Measurements from ENCODE around the gene ZNF710. TPM values are rescaled to one million over a fixed set of nuclear protein-coding genes. Genes with fewer than 3 reads are reported as not detected.

ZNF710 gene
- total RNA-seq, 1 donor from 2014 or later, result 26.9 TPM

DNA sequence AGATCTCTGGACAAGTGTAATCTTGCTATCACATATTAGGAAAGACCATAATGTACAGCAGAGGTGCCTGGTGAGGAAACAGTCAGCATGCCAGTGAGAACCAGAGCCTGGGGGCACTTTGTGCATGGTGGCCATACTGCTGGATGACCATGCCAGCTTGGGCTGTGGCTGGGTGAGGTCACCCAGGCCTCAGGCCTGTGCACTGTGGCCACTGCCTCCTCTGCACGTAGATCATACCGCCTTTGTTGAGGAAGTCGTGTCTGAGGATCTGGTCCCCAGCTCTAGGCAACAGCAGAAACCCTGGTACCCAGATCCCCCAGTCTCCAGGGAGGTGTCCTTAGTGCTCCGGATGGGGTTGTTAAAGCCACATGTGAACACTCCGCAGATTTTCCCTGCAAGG lies 38.9 kb downstream of the ZNF710 start:
- Histone ChIP-seq H3K9ac (ENCODE audit: low read length) (no peak overlapping the region), H3K4me2 (ENCODE audit: low read length) (no peak overlapping the region), H3K36me3 (ENCODE audit: insufficient read depth, low read length) (no peaks in the 10 kb centered on the region), H3K4me1 (ENCODE audit: insufficient read depth, low read length) (peaks cover 30% of the 10 kb centered on the region), H2AFZ (ENCODE audit: low read depth, low read length) (no peak overlapping the region), H3K9me3 (ENCODE audit: insufficient read depth, low read depth, low read length) (no peaks in the 10 kb centered on the region), H3K27ac (ENCODE audit: low read depth, low read length) (no peak overlapping the region), H3K27me3 (ENCODE audit: insufficient read depth, low read length) (no peaks in the 10 kb centered on the region), H3K4me3 (ENCODE audit: insufficient read depth, low read depth, low read length) (no peak overlapping the region), H4K20me1 (ENCODE audit: insufficient read depth, low read length) (peaks cover 21% of the 10 kb centered on the region), H3K79me2 (ENCODE audit: insufficient read depth, low read length) (peaks cover 44% of the 10 kb centered on the region)
- DNase-seq (ENCODE audit: low read depth), result no peak
- Mint-ChIP-seq H3K9me3 (ENCODE audit: unreplicated experiment) (no peaks in the 10 kb centered on the region), H3K4me1 (ENCODE audit: low read depth, unreplicated experiment) (peaks cover 47% of the 10 kb centered on the region), H3K4me3 (ENCODE audit: unreplicated experiment) (no peak overlapping the region), H3K36me3 (ENCODE audit: low read depth, unreplicated experiment) (peaks cover 3% of the 10 kb centered on the region), H3K27ac (ENCODE audit: unreplicated experiment) (no peak overlapping the region), H3K27me3 (ENCODE audit: low read depth, unreplicated experiment) (no peaks in the 10 kb centered on the region)
- TF ChIP-seq, protein P1, sequence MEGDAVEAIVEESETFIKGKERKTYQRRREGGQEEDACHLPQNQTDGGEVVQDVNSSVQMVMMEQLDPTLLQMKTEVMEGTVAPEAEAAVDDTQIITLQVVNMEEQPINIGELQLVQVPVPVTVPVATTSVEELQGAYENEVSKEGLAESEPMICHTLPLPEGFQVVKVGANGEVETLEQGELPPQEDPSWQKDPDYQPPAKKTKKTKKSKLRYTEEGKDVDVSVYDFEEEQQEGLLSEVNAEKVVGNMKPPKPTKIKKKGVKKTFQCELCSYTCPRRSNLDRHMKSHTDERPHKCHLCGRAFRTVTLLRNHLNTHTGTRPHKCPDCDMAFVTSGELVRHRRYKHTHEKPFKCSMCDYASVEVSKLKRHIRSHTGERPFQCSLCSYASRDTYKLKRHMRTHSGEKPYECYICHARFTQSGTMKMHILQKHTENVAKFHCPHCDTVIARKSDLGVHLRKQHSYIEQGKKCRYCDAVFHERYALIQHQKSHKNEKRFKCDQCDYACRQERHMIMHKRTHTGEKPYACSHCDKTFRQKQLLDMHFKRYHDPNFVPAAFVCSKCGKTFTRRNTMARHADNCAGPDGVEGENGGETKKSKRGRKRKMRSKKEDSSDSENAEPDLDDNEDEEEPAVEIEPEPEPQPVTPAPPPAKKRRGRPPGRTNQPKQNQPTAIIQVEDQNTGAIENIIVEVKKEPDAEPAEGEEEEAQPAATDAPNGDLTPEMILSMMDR (IDR thresholded peaks at IDR 0.05; ENCODE audit: insufficient read depth, low read depth, low read length), result no peak
- no peak for TF ChIP-seq EZH2 (IDR thresholded peaks at IDR 0.05; ENCODE audit: insufficient read depth, low read length)
- no peak for FAIRE-seq

DNA sequence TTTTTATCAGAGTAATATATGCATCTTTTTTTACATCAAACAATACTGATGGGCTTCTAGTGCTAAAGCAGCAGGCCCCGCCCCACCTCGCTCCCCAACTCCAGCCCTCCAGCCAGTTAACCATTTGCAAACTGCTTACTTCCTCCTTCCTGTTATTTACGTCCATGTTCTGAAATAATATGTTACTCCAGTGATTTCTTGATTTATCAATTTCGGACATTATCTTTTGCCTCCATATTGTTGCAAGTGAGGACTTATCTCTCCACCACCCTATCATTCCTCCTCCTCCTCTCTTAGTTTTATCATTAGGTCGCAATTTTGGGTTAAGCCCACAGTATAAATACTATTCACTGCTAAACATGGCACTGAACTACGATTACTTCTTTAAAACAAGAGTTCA lies 39.5 kb downstream of the ZNF710 start:
- Mint-ChIP-seq H3K36me3 (ENCODE audit: low read depth, unreplicated experiment) (peaks cover 3% of the 10 kb centered on the region), H3K4me1 (ENCODE audit: low read depth, unreplicated experiment) (peaks cover 41% of the 10 kb centered on the region), H3K27me3 (ENCODE audit: low read depth, unreplicated experiment) (no peaks in the 10 kb centered on the region), H3K27ac (ENCODE audit: unreplicated experiment) (no peak overlapping the region), H3K9me3 (ENCODE audit: unreplicated experiment) (no peaks in the 10 kb centered on the region), H3K4me3 (ENCODE audit: unreplicated experiment) (no peak overlapping the region)
- Histone ChIP-seq H3K9me3 (ENCODE audit: insufficient read depth, low read depth, low read length) (no peaks in the 10 kb centered on the region), H3K27me3 (ENCODE audit: insufficient read depth, low read length) (no peaks in the 10 kb centered on the region), H3K4me2 (ENCODE audit: low read length) (no peak overlapping the region), H3K79me2 (ENCODE audit: insufficient read depth, low read length) (peaks cover 40% of the 10 kb centered on the region), H3K4me3 (ENCODE audit: insufficient read depth, low read depth, low read length) (no peak overlapping the region), H2AFZ (ENCODE audit: low read depth, low read length) (no peak overlapping the region), H4K20me1 (ENCODE audit: insufficient read depth, low read length) (peaks cover 23% of the 10 kb centered on the region), H3K36me3 (ENCODE audit: insufficient read depth, low read length) (no peaks in the 10 kb centered on the region), H3K9ac (ENCODE audit: low read length) (no peak overlapping the region), H3K27ac (ENCODE audit: low read depth, low read length) (no peak overlapping the region), H3K4me1 (ENCODE audit: insufficient read depth, low read length) (peaks cover 24% of the 10 kb centered on the region)
- no peak for FAIRE-seq
- no peak for TF ChIP-seq EZH2 (IDR thresholded peaks at IDR 0.05; ENCODE audit: insufficient read depth, low read length)
- TF ChIP-seq, protein P1 (IDR thresholded peaks at IDR 0.05; ENCODE audit: insufficient read depth, low read depth, low read length), result no peak
- no peak for DNase-seq (ENCODE audit: low read depth)

DNA sequence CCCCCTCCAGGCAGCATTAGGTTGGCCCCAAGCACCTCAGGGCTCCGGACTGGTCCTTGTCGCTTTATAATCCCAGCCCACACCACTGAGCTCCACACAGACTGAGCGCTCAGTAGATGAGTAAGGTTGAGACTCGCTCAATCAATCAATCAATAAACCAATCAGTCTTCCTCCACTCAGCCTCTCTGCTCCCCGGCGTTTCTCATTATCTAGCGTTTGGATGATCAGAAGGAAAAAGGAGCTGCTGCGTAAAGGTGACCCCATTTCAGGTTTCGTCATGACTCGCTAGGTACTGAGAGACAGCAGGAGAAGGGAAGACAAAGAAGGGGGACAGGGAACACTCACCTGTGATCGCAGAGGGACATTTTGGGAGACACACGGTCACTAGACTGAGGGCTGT lies 41.2 kb downstream of the ZNF710 start:
- Histone ChIP-seq H3K79me2 (ENCODE audit: insufficient read depth, low read length) (peaks cover 43% of the 10 kb centered on the region), H4K20me1 (ENCODE audit: insufficient read depth, low read length) (peaks cover 37% of the 10 kb centered on the region), H3K4me1 (ENCODE audit: insufficient read depth, low read length) (peaks cover 10% of the 10 kb centered on the region), H3K4me2 (ENCODE audit: low read length) (no peak overlapping the region), H3K27me3 (ENCODE audit: insufficient read depth, low read length) (no peaks in the 10 kb centered on the region), H3K4me3 (ENCODE audit: insufficient read depth, low read depth, low read length) (no peak overlapping the region), H2AFZ (ENCODE audit: low read depth, low read length) (no peak overlapping the region), H3K36me3 (ENCODE audit: insufficient read depth, low read length) (no peaks in the 10 kb centered on the region), H3K27ac (ENCODE audit: low read depth, low read length) (no peak overlapping the region), H3K9me3 (ENCODE audit: insufficient read depth, low read depth, low read length) (no peaks in the 10 kb centered on the region), H3K9ac (ENCODE audit: low read length) (no peak overlapping the region)
- no peak overlapping the region for H3K27ac Mint-ChIP-seq (ENCODE audit: unreplicated experiment)
- TF ChIP-seq EZH2 (IDR thresholded peaks at IDR 0.05; ENCODE audit: insufficient read depth, low read length), result no peak
- TF ChIP-seq, protein P1 (IDR thresholded peaks at IDR 0.05; ENCODE audit: insufficient read depth, low read depth, low read length), result no peak
- H3K9me3 Mint-ChIP-seq (ENCODE audit: unreplicated experiment), result no peaks in the 10 kb centered on the region
- FAIRE-seq (no peak), DNase-seq (ENCODE audit: low read depth) (no peak)
- peaks cover 3% of the 10 kb centered on the region for H3K36me3 Mint-ChIP-seq (ENCODE audit: low read depth, unreplicated experiment)
- H3K4me3 Mint-ChIP-seq (ENCODE audit: unreplicated experiment), result no peak overlapping the region
- H3K27me3 Mint-ChIP-seq (ENCODE audit: low read depth, unreplicated experiment), result no peaks in the 10 kb centered on the region
- H3K4me1 Mint-ChIP-seq (ENCODE audit: low read depth, unreplicated experiment), result peaks cover 25% of the 10 kb centered on the region
